Small intestine (tissue), 7 donors: Measurements from ENCODE around the gene PTPRE. TPM values are rescaled to one million over a fixed set of nuclear protein-coding genes. Genes with fewer than 3 reads are reported as not detected.
"Not testable (repeated sequence)": the region's sequence is repeated elsewhere in the genome, so short reads cannot be mapped to it uniquely, and the experiment has no call there.

ENCODE experiments used
- DNase-seq, 2 donors: peaks; one replicate each; pipeline versions ENCODE4 v3.0.0 to v3.0.0-alpha.2; 2013
- FAIRE-seq: peaks from 2 replicates; lab custom pipeline; 2012; peaks lifted over from hg19 to GRCh38; lab: Jason Lieb, UNC
- H3K27ac ChIP-seq, 3 donors: one replicate each; pipeline ENCODE4 v1.5.1; 2013; ENCODE audit warnings: low read length in 2 of 3, mild to moderate bottlenecking in 2 of 3, control low read depth in 1 of 3, inconsistent platforms in 1 of 3, low read depth in 1 of 3, moderate library complexity in 1 of 3
- H3K27me3 ChIP-seq, 3 donors: one replicate each; pipeline ENCODE4 v1.6.1; 2013; ENCODE audit warnings: low read length in 3 of 3, inconsistent platforms in 1 of 3; ENCODE audit not compliant: control insufficient read depth in 3 of 3, insufficient read depth in 3 of 3
- H3K36me3 ChIP-seq, 3 donors: one replicate each; pipeline ENCODE4 v1.6.1; 2013; ENCODE audit warnings: low read length in 3 of 3, inconsistent platforms in 1 of 3, low read depth in 1 of 3, mild to moderate bottlenecking in 1 of 3, moderate library complexity in 1 of 3; ENCODE audit not compliant: control insufficient read depth in 3 of 3, insufficient read depth in 2 of 3
- H3K4me1 ChIP-seq, 3 donors: one replicate each; pipeline ENCODE4 v1.6.1; 2013; ENCODE audit warnings: low read length in 2 of 3, inconsistent platforms in 1 of 3, low read depth in 1 of 3, mild to moderate bottlenecking in 1 of 3, moderate library complexity in 1 of 3; ENCODE audit not compliant: control insufficient read depth in 3 of 3, insufficient read depth in 2 of 3
- H3K4me3 ChIP-seq, 3 donors: one replicate each; pipeline ENCODE4 v1.5.1; 2013; ENCODE audit warnings: low read length in 3 of 3, control low read depth in 1 of 3, inconsistent platforms in 1 of 3, low read depth in 1 of 3, mild to moderate bottlenecking in 1 of 3, moderate library complexity in 1 of 3
- H3K9me3 ChIP-seq, 2 donors: one replicate each; pipeline ENCODE4 v1.6.1; 2013; ENCODE audit warnings: low read depth in 1 of 2, low read length in 1 of 2; ENCODE audit not compliant: control insufficient read depth in 2 of 2, insufficient read depth in 1 of 2
- WGBS, 3 donors: extraction: QIAGEN DNeasy Blood & Tissue Kit; methylation state at CpG; one replicate each; pipeline ENCODE4 v1.1.7; 2013; 5-methylcytosine and 5-hydroxymethylcytosine counted together
- polyA plus RNA-seq, 4 donors: library from polyadenylated mRNA; stranded (reverse) in 3 of 4; unstranded in 1 of 4; fragments of 200-250 nt in 3 of 4; fragments of 120-200 nt in 1 of 4; gene quantifications; one replicate each; pipeline versions ENCODE4 v1.2.1 to v1.2.3, GENCODE V29; 2013
- donor health status: healthy with polysubstance abuse.
- donor health status: control.
- donor health status: control.
- donor health status: Bipolar disorder and iron deficiency.
- donor health status: healthy.

PTPRE gene
- polyA plus RNA-seq, 4 donors, result 2.7 to 21.0 (median 6.2) TPM

- H3K27ac ChIP-seq, result peak overlapping the region in 1 of 3 donors; percentile 83
- not testable (repeated sequence) for H3K36me3 ChIP-seq, H3K4me1 ChIP-seq, FAIRE-seq, H3K9me3 ChIP-seq, H3K27me3 ChIP-seq, H3K4me3 ChIP-seq, DNase-seq
- WGBS, 3 donors, result 67 to 78% (median 74%) methylated on average over 9 of the region's 9 CpGs
Observed at GRCh38 chr10:127990132-127990788, 83.4 kb downstream of the PTPRE start.

- H3K4me3 ChIP-seq, result no peak overlapping the region
- H3K27me3 ChIP-seq, result no peaks in the 10 kb centered on the region
- H3K27ac ChIP-seq, result peak overlapping the region in 2 of 3 donors; percentile 34 to 70
- peaks cover 0 to 7% (median 0%) of the 10 kb centered on the region in 3 donors for H3K4me1 ChIP-seq
- WGBS, 3 donors, result 59 to 84% (median 62%) methylated on average over 15 of the region's 15 CpGs
- FAIRE-seq, result no peak
- H3K36me3 ChIP-seq, result peaks cover 0 to 6% (median 0%) of the 10 kb centered on the region in 3 donors
- H3K9me3 ChIP-seq, result no peaks in the 10 kb centered on the region
- no peak for DNase-seq
Observed at GRCh38 chr10:127990846-127991542, 84.1 kb downstream of the PTPRE start.

GRCh38 chr10:127991543-127992255 is 84.8 kb downstream of the PTPRE start:
- Histone ChIP-seq H3K4me1 (peaks cover 0 to 7% (median 0%) of the 10 kb centered on the region in 3 donors), H3K36me3 (peaks cover 0 to 6% (median 0%) of the 10 kb centered on the region in 3 donors), H3K4me3 (no peak overlapping the region), H3K27me3 (no peaks in the 10 kb centered on the region), H3K9me3 (no peaks in the 10 kb centered on the region), H3K27ac (peak overlapping the region in 1 of 3 donors; percentile 70)
- no peak for DNase-seq
- FAIRE-seq, result no peak
- WGBS, 3 donors, result 81 to 89% (median 82%) methylated on average over 8 of the region's 8 CpGs

GRCh38 chr10:127992376-127992775 is 85.5 kb downstream of the PTPRE start:
- DNase-seq (no peak), FAIRE-seq (no peak)
- Histone ChIP-seq H3K27me3 (no peaks in the 10 kb centered on the region), H3K36me3 (peaks cover 0 to 6% (median 0%) of the 10 kb centered on the region in 3 donors), H3K27ac (no peak overlapping the region), H3K9me3 (no peaks in the 10 kb centered on the region), H3K4me3 (no peak overlapping the region), H3K4me1 (peaks cover 0 to 7% (median 0%) of the 10 kb centered on the region in 3 donors)
- 75 to 77% (median 76%) methylated on average over 8 of the region's 8 CpGs for WGBS, 3 donors

GRCh38 chr10:127993056-127993690 is 86.3 kb downstream of the PTPRE start:
- FAIRE-seq, result no peak
- DNase-seq, result no peak
- Histone ChIP-seq H3K36me3 (peaks cover 0 to 3% (median 0%) of the 10 kb centered on the region in 3 donors), H3K4me1 (peaks cover 0 to 7% (median 0%) of the 10 kb centered on the region in 3 donors), H3K27ac (no peak overlapping the region), H3K4me3 (no peak overlapping the region), H3K27me3 (no peaks in the 10 kb centered on the region), H3K9me3 (no peaks in the 10 kb centered on the region)
- 85 to 92% (median 86%) methylated on average over 12 of the region's 12 CpGs for WGBS, 3 donors

GRCh38 chr10:127995939-127996338 is 89.0 kb downstream of the PTPRE start:
- DNase-seq, result no peak
- peaks cover 0 to 3% (median 0%) of the 10 kb centered on the region in 3 donors for H3K36me3 ChIP-seq
- H3K9me3 ChIP-seq, result no peaks in the 10 kb centered on the region
- peaks cover 0 to 3% (median 0%) of the 10 kb centered on the region in 3 donors for H3K4me1 ChIP-seq
- no peaks in the 10 kb centered on the region for H3K27me3 ChIP-seq
- no peak overlapping the region for H3K4me3 ChIP-seq
- WGBS, 3 donors, result 87 to 91% (median 91%) methylated on average over 6 of the region's 6 CpGs
- FAIRE-seq, result no peak
- H3K27ac ChIP-seq, result peak overlapping the region in 1 of 3 donors; percentile 34

GRCh38 chr10:127996586-127996985 is 89.7 kb downstream of the PTPRE start:
- no peak for FAIRE-seq
- Histone ChIP-seq H3K36me3 (peaks cover 0 to 3% (median 0%) of the 10 kb centered on the region in 3 donors), H3K27me3 (no peaks in the 10 kb centered on the region), H3K4me1 (no peaks in the 10 kb centered on the region), H3K4me3 (no peak overlapping the region), H3K9me3 (no peaks in the 10 kb centered on the region), H3K27ac (peak overlapping the region in 1 of 3 donors; percentile 34)
- 81 to 92% (median 82%) methylated on average over 5 of the region's 5 CpGs for WGBS, 3 donors
- no peak for DNase-seq

GRCh38 chr10:127997271-127997670 is 90.4 kb downstream of the PTPRE start:
- H3K27me3 ChIP-seq, result no peaks in the 10 kb centered on the region
- peak overlapping the region in 1 of 3 donors; percentile 72 for H3K27ac ChIP-seq
- no peaks in the 10 kb centered on the region for H3K4me1 ChIP-seq
- no peaks in the 10 kb centered on the region for H3K9me3 ChIP-seq
- peaks cover 0 to 3% (median 0%) of the 10 kb centered on the region in 3 donors for H3K36me3 ChIP-seq
- H3K4me3 ChIP-seq, result no peak overlapping the region
- WGBS, 3 donors, result 66 to 93% (median 72%) methylated on average over 4 of the region's 4 CpGs
- FAIRE-seq (no peak), DNase-seq (no peak)
